ENCODE data around the gene TTBK2.

DNA sequence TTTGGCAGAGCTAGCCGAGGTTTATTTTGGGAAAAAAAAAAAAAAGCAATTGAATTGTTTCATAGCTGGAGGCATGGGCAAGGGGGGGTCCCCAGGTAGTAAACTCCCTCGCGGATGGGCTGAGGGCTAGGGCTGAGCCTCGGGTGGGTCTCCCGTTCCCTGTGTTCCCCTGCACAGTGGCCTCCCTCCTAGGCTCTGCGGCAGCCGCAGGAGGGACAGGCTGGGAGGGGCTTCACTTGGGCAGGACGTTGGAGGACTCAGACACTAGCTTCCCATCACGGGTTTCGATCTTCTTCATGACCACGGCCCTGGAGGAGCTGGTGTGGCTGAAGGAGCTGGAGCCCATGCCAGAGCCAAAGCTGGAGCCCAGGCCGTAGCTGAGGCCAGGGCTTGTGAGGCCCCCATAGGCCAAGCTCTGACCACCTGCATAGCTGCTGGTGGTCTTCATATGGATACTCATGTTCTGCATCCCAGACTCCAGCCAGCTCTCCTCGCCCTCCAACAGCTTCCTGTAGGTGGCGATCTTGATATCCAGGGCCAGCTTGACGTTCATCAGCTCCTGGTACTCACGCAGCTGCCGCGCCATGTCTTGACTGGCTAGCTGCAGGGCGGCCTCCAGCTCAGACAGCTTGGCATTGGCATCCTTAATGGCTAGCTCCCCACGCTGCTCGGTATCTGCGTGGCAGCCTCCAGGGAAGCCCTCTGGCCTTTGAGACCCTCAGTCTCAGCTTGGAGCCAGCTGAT, 119.7 kb downstream of the TTBK2 start:
- TF ChIP-seq, protein P1, sequence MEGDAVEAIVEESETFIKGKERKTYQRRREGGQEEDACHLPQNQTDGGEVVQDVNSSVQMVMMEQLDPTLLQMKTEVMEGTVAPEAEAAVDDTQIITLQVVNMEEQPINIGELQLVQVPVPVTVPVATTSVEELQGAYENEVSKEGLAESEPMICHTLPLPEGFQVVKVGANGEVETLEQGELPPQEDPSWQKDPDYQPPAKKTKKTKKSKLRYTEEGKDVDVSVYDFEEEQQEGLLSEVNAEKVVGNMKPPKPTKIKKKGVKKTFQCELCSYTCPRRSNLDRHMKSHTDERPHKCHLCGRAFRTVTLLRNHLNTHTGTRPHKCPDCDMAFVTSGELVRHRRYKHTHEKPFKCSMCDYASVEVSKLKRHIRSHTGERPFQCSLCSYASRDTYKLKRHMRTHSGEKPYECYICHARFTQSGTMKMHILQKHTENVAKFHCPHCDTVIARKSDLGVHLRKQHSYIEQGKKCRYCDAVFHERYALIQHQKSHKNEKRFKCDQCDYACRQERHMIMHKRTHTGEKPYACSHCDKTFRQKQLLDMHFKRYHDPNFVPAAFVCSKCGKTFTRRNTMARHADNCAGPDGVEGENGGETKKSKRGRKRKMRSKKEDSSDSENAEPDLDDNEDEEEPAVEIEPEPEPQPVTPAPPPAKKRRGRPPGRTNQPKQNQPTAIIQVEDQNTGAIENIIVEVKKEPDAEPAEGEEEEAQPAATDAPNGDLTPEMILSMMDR (IDR thresholded peaks at IDR 0.05; ENCODE audit: low read depth, low read length, missing input control) = no peak
- TF ChIP-seq, protein P2, sequence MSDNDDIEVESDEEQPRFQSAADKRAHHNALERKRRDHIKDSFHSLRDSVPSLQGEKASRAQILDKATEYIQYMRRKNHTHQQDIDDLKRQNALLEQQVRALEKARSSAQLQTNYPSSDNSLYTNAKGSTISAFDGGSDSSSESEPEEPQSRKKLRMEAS (IDR thresholded peaks at IDR 0.05) = no peak
- no peak for TF ChIP-seq GABPA (IDR thresholded peaks at IDR 0.05 in 1 of 2, conservative IDR thresholded peaks at IDR 0.05 in 1 of 2)
- TF ChIP-seq TAF1 (conservative IDR thresholded peaks at IDR 0.05) = no peak
- TF ChIP-seq SP1 (IDR thresholded peaks at IDR 0.05) = no peak
- TF ChIP-seq RAD21 (IDR thresholded peaks at IDR 0.05) = peak in 1 of 2 donors; percentile 28
- TF ChIP-seq, protein P3, sequence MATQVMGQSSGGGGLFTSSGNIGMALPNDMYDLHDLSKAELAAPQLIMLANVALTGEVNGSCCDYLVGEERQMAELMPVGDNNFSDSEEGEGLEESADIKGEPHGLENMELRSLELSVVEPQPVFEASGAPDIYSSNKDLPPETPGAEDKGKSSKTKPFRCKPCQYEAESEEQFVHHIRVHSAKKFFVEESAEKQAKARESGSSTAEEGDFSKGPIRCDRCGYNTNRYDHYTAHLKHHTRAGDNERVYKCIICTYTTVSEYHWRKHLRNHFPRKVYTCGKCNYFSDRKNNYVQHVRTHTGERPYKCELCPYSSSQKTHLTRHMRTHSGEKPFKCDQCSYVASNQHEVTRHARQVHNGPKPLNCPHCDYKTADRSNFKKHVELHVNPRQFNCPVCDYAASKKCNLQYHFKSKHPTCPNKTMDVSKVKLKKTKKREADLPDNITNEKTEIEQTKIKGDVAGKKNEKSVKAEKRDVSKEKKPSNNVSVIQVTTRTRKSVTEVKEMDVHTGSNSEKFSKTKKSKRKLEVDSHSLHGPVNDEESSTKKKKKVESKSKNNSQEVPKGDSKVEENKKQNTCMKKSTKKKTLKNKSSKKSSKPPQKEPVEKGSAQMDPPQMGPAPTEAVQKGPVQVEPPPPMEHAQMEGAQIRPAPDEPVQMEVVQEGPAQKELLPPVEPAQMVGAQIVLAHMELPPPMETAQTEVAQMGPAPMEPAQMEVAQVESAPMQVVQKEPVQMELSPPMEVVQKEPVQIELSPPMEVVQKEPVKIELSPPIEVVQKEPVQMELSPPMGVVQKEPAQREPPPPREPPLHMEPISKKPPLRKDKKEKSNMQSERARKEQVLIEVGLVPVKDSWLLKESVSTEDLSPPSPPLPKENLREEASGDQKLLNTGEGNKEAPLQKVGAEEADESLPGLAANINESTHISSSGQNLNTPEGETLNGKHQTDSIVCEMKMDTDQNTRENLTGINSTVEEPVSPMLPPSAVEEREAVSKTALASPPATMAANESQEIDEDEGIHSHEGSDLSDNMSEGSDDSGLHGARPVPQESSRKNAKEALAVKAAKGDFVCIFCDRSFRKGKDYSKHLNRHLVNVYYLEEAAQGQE (IDR thresholded peaks at IDR 0.05) = no peak
- TF ChIP-seq HNF4A (conservative IDR thresholded peaks at IDR 0.05) = no peak
- TF ChIP-seq HNF4G (IDR thresholded peaks at IDR 0.05) = no peak
- no peak for TF ChIP-seq RXRA (IDR thresholded peaks at IDR 0.05)

All from liver (tissue), 3 donors.